H1 (cell line): ENCODE results near the gene DDX4. TPM values are rescaled to one million over a fixed set of nuclear protein-coding genes. Genes with fewer than 3 reads are reported as not detected.

Source experiments
- CBX5 ChIP-seq: fragments of 300-800, 300-1000 bp; sonication (generic); IDR thresholded peaks from 2 replicates; pipeline ENCODE4 v1.7.1; 2016; ENCODE audit warnings: antibody characterized with exemption, low read length, low read depth
- CHD7 ChIP-seq: fragments of 300-600 bp; sonication (generic); IDR thresholded peaks from 2 replicates; pipeline ENCODE4 v1.7.1; 2012; ENCODE audit warnings: low read length, moderate library complexity, mild to moderate bottlenecking, inconsistent platforms; ENCODE audit not compliant: insufficient replicate concordance
- CREB1 ChIP-seq: IDR thresholded peaks from 2 replicates; pipeline ENCODE4 v1.6.1; 2012; ENCODE audit warnings: inconsistent platforms
- EZH2 ChIP-seq: fragments of 200-600 bp; sonication (generic); IDR thresholded peaks from 2 replicates; pipeline ENCODE4 v1.7.1; 2012; ENCODE audit warnings: low read depth, mild to moderate bottlenecking, moderate library complexity, low read length, inconsistent platforms; ENCODE audit not compliant: severe bottlenecking
- HDAC2 ChIP-seq, 2 experiments: fragments of 300-600 bp in 1 of 2; sonication (generic) in 1 of 2; IDR thresholded peaks; 2 replicates each; pipeline ENCODE4 v1.6.1; 2011 to 2012; ENCODE audit warnings: low read depth in 2 of 2, low read length in 2 of 2, mild to moderate bottlenecking in 2 of 2, moderate library complexity in 2 of 2, borderline replicate concordance in 1 of 2, inconsistent platforms in 1 of 2
- NRF1 ChIP-seq: IDR thresholded peaks from 2 replicates; pipeline ENCODE4 v1.6.1; 2011; ENCODE audit warnings: mild to moderate bottlenecking, low read depth, low read length, improper control_type of control experiment
- RFX5 ChIP-seq: IDR thresholded peaks from 2 replicates; pipeline ENCODE4 v1.6.1; 2011; ENCODE audit warnings: low read depth, low read length, improper control_type of control experiment, borderline replicate concordance
- SIRT6 ChIP-seq: IDR thresholded peaks from one replicate; pipeline ENCODE4 v1.7.1; 2012; ENCODE audit warnings: low read length, inconsistent platforms
- polyA plus RNA-seq, 7 experiments: library from polyadenylated mRNA; depleted of rRNA in 3 of 7; stranded (reverse) in 5 of 7; unstranded in 2 of 7; fragments of >200 nt in 5 of 7; fragments of 200-250 nt in 2 of 7; gene quantifications; 1 replicate in 5 of 7; 2 replicates in 1 of 7; 4 replicates in 1 of 7; pipeline versions ENCODE4 v1.2.1 to v1.2.3, GENCODE V29; 2011 to 2013; ENCODE audit warnings: missing spikeins in 2 of 7, mixed read lengths in 2 of 7
- total RNA-seq: library from RNA; stranded (reverse); fragmentation: NEBNext Ultra II Directional; extraction: Animal tissue kit (Norgen Biotek cat#: 25700); gene quantifications from 2 replicates; pipeline ENCODE4 v1.2.1, GENCODE V29; 2021

Gene DDX4
- total and polyA plus RNA-seq, 2 of the 8 experiments (the other 6 are each of a cell fraction or from before 2014, with no cell fraction given), result 0.15 TPM; not detected in 1

- TF ChIP-seq CHD7, result no peak
- no peak for TF ChIP-seq CBX5
- TF ChIP-seq HDAC2 (IDR thresholded peaks at IDR 0.05; ENCODE audit: borderline replicate concordance in 1 of 2, low read depth in 2 of 2, low read length in 2 of 2), result no peak
- TF ChIP-seq SIRT6, result no peak
- TF ChIP-seq EZH2, result no peak
- TF ChIP-seq NRF1, result no peak
- no peak for TF ChIP-seq CREB1
- no peak for TF ChIP-seq RFX5
Observed at GRCh38 chr5:55829956-55830355, 92.1 kb downstream of the DDX4 start (continued).
